ENCODE data around the gene SMARCB1.
A peak's percentile ranks its signal among the peaks of the same experiment; 100 is the strongest.

Gene SMARCB1

GRCh38 chr22:23833017-23833751 is 46.4 kb downstream of the SMARCB1 start:
- DNase-seq, result no peak

- no peak for DNase-seq
These were observed 47.1 kb downstream of the SMARCB1 start for GRCh38 chr22:23833911-23834317.

GRCh38 chr22:23834406-23834792 is 47.6 kb downstream of the SMARCB1 start:
- no peak for DNase-seq

- no peak for DNase-seq
These were observed 48.2 kb downstream of the SMARCB1 start for GRCh38 chr22:23834793-23835483.

GRCh38 chr22:23835484-23836144 is 48.8 kb downstream of the SMARCB1 start:
- no peak for DNase-seq

GRCh38 chr22:23836281-23836680 is 49.5 kb downstream of the SMARCB1 start:
- DNase-seq, result no peak

GRCh38 chr22:23836692-23837495 is 50.1 kb downstream of the SMARCB1 start:
- no peak for DNase-seq

- DNase-seq, result no peak
These were observed 50.7 kb downstream of the SMARCB1 start for GRCh38 chr22:23837496-23837859.

GRCh38 chr22:23837911-23838680 is 51.3 kb downstream of the SMARCB1 start:
- peak; percentile 16 for DNase-seq

GRCh38 chr22:23838681-23839468 is 52.1 kb downstream of the SMARCB1 start, which contains the start of gene DERL3:
Gene DERL3 (minus strand): TSS chr22:23839006. CDS start chr22:23838987, 19 bp downstream.
- peak; percentile 97 for DNase-seq

- no peak for DNase-seq
These were observed 53.3 kb downstream of the SMARCB1 start for GRCh38 chr22:23840026-23840425.

- no peak for DNase-seq
These were observed 54.5 kb downstream of the SMARCB1 start for GRCh38 chr22:23841292-23841691.

- DNase-seq, result no peak
These were observed 55.1 kb downstream of the SMARCB1 start for GRCh38 chr22:23841736-23842445.

- no peak for DNase-seq
These were observed 55.8 kb downstream of the SMARCB1 start for GRCh38 chr22:23842599-23842998.

- DNase-seq, result no peak
These were observed 58.0 kb downstream of the SMARCB1 start for GRCh38 chr22:23844739-23845202.

- DNase-seq, result no peak
These were observed 58.7 kb downstream of the SMARCB1 start for GRCh38 chr22:23845265-23846080.

- no peak for DNase-seq
These were observed 59.3 kb downstream of the SMARCB1 start for GRCh38 chr22:23846081-23846469.

GRCh38 chr22:23847310-23847920 is 60.6 kb downstream of the SMARCB1 start:
- DNase-seq, result no peak
